Measurements from ENCODE around the gene MEGF11. TPM values are rescaled to one million over a fixed set of nuclear protein-coding genes. Genes with fewer than 3 reads are reported as not detected.
A peak's percentile ranks its signal among the peaks of the same experiment; 100 is the strongest.

The MEGF11 gene
- total RNA-seq, 4 donors from 2014 or later: 2.4 to 8.5 (median 4.3) TPM

DNA sequence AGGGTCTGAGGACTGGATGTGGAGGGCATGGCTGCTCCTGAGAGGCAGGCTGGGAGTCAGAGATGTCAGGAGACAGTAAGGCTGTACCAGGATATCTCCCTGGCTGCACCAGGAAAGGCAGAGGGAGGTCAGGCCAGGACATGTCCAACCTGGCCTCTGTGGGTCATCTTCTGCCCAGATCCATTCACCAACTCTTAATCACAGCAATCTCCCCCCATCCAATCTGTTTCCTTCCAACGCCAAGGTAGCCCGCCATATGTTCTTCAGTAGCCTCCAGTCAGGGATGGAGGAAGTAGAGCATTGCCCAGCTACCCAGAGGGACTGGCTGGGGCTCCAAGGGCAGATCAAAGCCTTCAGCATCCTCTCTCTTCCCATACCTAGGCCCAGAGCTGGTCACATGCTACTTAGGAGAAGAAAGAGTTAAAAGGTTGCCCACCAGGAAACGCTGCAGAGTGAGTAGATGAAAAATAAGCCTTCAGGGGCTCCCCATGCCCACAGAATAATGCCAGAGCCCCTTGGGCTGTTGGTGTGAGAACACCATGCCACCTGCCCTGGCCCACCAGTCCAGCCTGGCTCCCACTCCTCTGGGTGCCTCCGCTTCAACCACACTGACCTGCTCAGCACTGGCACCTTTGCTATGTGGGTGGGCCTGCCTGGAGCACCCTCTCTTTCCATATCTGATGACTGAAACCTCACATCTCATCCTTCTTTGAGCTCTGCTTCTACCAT lies 176.8 kb downstream of the MEGF11 start:
- TF ChIP-seq EP300 (IDR thresholded peaks at IDR 0.05) (no peak), POLR2A (IDR thresholded peaks at IDR 0.05) (no peak), POLR2AphosphoS5 (IDR thresholded peaks at IDR 0.05) (no peak)
- TF ChIP-seq, protein P1, sequence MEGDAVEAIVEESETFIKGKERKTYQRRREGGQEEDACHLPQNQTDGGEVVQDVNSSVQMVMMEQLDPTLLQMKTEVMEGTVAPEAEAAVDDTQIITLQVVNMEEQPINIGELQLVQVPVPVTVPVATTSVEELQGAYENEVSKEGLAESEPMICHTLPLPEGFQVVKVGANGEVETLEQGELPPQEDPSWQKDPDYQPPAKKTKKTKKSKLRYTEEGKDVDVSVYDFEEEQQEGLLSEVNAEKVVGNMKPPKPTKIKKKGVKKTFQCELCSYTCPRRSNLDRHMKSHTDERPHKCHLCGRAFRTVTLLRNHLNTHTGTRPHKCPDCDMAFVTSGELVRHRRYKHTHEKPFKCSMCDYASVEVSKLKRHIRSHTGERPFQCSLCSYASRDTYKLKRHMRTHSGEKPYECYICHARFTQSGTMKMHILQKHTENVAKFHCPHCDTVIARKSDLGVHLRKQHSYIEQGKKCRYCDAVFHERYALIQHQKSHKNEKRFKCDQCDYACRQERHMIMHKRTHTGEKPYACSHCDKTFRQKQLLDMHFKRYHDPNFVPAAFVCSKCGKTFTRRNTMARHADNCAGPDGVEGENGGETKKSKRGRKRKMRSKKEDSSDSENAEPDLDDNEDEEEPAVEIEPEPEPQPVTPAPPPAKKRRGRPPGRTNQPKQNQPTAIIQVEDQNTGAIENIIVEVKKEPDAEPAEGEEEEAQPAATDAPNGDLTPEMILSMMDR (IDR thresholded peaks at IDR 0.05): no peak
- WGBS: 82% methylated on average over 4 of the region's 4 CpGs

GRCh38 chr15:66075947-66076346 lies 177.6 kb downstream of the MEGF11 start:
- no peak for DNase-seq (ENCODE audit: low spot score in 2 of 2)
- Histone ChIP-seq H3K4me1 (peaks cover 3% of the 10 kb centered on the region), H3K4me3 (no peak overlapping the region), H3K9me3 (no peaks in the 10 kb centered on the region), H3K27me3 (peaks cover 26% of the 10 kb centered on the region), H3K27ac (no peak overlapping the region), H3K36me3 (no peaks in the 10 kb centered on the region)
- 88% methylated on average over 1 of the region's 1 CpG for WGBS
- TF ChIP-seq, protein P1 (IDR thresholded peaks at IDR 0.05): no peak

More for the DNA sequence above, 176.8 kb downstream of the MEGF11 start:
- peak; percentile 35 to 38 for DNase-seq (ENCODE audit: low spot score in 2 of 2)
- H3K27ac ChIP-seq: no peak overlapping the region
- H3K4me1 ChIP-seq: peaks cover under 1% of the 10 kb centered on the region
- H3K36me3 ChIP-seq: no peaks in the 10 kb centered on the region
- peaks cover 26% of the 10 kb centered on the region for H3K27me3 ChIP-seq
- no peak overlapping the region for H3K4me3 ChIP-seq
- H3K9me3 ChIP-seq: no peaks in the 10 kb centered on the region

DNA sequence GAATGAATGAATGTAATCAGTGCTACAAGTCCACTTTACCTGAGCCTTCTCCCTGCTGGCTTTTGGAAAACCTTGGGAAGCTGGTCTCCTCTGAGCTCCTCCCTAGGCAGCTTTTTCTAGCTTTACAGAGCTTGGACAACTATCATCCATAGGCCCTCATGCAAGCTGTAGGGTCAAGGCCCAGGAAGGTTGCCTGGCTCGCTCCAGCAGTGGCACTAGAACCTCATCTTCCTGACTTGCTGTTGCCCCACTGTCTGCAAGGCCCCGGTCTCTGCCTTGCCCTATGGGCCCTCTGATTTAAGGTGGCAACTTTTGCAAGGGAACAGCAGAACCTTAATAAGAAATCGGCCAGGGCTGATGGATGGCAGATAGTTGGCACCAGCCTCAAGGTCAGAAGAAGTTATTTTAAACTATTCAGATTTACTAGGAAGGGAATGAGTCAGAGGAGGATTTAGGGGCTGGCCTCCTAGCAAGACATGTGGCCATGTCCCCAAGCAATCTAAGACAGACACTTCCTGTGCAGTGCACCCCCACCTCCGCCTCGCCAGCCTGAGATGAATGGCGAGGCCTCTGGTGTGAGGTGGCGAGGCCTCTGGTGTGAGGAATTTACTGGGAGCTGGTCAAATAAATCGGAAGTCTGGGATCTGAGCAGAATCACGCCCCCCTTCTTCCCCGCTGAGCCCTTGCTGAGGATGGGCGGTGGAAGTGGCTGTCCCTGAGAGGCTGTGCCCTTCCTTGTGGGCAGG lies 180.8 kb downstream of the MEGF11 start:
- peaks cover under 1% of the 10 kb centered on the region for H3K27me3 ChIP-seq
- no peak overlapping the region for H3K4me3 ChIP-seq
- no peak overlapping the region for H3K27ac ChIP-seq
- 68% methylated on average over 11 of the region's 11 CpGs for WGBS
- TF ChIP-seq, protein P1 (IDR thresholded peaks at IDR 0.05): no peak
- TF ChIP-seq POLR2AphosphoS5 (IDR thresholded peaks at IDR 0.05) (no peak), POLR2A (IDR thresholded peaks at IDR 0.05) (no peak), EP300 (IDR thresholded peaks at IDR 0.05) (no peak)
- H3K9me3 ChIP-seq: no peaks in the 10 kb centered on the region
- H3K4me1 ChIP-seq: peaks cover 3% of the 10 kb centered on the region
- no peaks in the 10 kb centered on the region for H3K36me3 ChIP-seq
- DNase-seq (ENCODE audit: low spot score in 2 of 2): no peak

DNA sequence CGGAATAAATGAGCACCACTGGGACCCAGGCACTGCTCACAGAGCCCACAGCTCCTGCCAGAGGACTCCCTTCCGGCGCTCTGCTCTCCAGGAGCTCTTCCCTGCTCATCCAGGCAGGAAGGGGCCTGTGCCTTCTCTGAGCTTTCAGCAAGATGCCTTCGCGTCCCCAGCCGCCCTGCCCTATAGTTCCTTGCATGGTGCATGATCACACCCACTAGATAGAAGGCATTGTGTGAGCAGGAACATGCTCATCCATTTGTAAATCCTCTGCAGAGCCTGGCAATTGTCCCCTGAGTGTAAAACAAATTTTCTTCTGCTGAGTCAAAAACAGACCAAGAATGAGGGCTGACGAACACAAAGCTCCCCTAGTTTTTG lies 181.6 kb downstream of the MEGF11 start:
- no peak for DNase-seq (ENCODE audit: low spot score in 2 of 2)
- no peak overlapping the region for H3K4me3 ChIP-seq
- no peaks in the 10 kb centered on the region for H3K27me3 ChIP-seq
- H3K9me3 ChIP-seq: no peaks in the 10 kb centered on the region
- H3K27ac ChIP-seq: no peak overlapping the region
- H3K4me1 ChIP-seq: peaks cover 3% of the 10 kb centered on the region
- TF ChIP-seq POLR2A (IDR thresholded peaks at IDR 0.05) (no peak), EP300 (IDR thresholded peaks at IDR 0.05) (no peak), POLR2AphosphoS5 (IDR thresholded peaks at IDR 0.05) (no peak)
- TF ChIP-seq, protein P1 (IDR thresholded peaks at IDR 0.05): no peak
- H3K36me3 ChIP-seq: no peaks in the 10 kb centered on the region
- 48% methylated on average over 7 of the region's 7 CpGs for WGBS

- WGBS: 48% methylated on average over 14 of the region's 14 CpGs
- Histone ChIP-seq H3K27ac (no peak overlapping the region), H3K9me3 (no peaks in the 10 kb centered on the region), H3K4me1 (peaks cover 3% of the 10 kb centered on the region), H3K4me3 (no peak overlapping the region), H3K27me3 (no peaks in the 10 kb centered on the region), H3K36me3 (no peaks in the 10 kb centered on the region)
- TF ChIP-seq EP300 (IDR thresholded peaks at IDR 0.05) (no peak), POLR2A (IDR thresholded peaks at IDR 0.05) (no peak), POLR2AphosphoS5 (IDR thresholded peaks at IDR 0.05) (no peak)
- TF ChIP-seq, protein P1 (IDR thresholded peaks at IDR 0.05): no peak
- DNase-seq (ENCODE audit: low spot score in 2 of 2): no peak
Observed at GRCh38 chr15:66071160-66071920, 182.2 kb downstream of the MEGF11 start.
